PC-9 (cell line): ENCODE measurements around the gene JOSD1. TPM values are rescaled to one million over a fixed set of nuclear protein-coding genes. Genes with fewer than 3 reads are reported as not detected.

Experiments
- BruUV-seq: library from RNA; stranded (reverse); fragments of 400-500 nt; replicated peaks from 2 replicates; lab custom pipeline; 2021; lab: Mats Ljungman, UMichigan
- CTCF ChIA-PET: fragments of 300-600 bp; sonication (Branson Sonifier 250); formaldehyde crosslinking; loops from one replicate; lab custom pipeline; 2022; ENCODE audit warnings: antibody characterized with exemption; lab: Charles Lee
- POLR2A ChIA-PET: fragments of 300-600 bp; sonication (Branson Sonifier 250); formaldehyde crosslinking; loops from one replicate; lab custom pipeline; 2022; ENCODE audit warnings: antibody characterized with exemption; ENCODE audit not compliant: unreplicated experiment; lab: Charles Lee
- DNase-seq, 2 experiments: peaks; one replicate each; pipeline versions ENCODE4 v3.0.0 to v3.0.0-alpha.2; 2015 to 2022; ENCODE audit warnings: mixed read lengths in 1 of 2
- H2AFZ ChIP-seq: fragments of 200-600 bp; sonication (generic); 2 replicates; pipeline ENCODE4 v1.8.1; 2017; ENCODE audit warnings: antibody characterized with exemption
- H3F3A ChIP-seq: fragments of 200-600 bp; sonication (generic); 2 replicates; pipeline ENCODE4 v1.8.1; 2017; ENCODE audit warnings: antibody characterized with exemption, mild to moderate bottlenecking, low read depth; ENCODE audit not compliant: insufficient read depth
- H3K27ac ChIP-seq: fragments of 200-600 bp; sonication (generic); 2 replicates; pipeline ENCODE4 v1.6.1; 2016; ENCODE audit warnings: mixed run types
- H3K27me3 ChIP-seq: fragments of 200-600 bp; sonication (generic); 2 replicates; pipeline ENCODE4 v1.6.1; 2016; ENCODE audit warnings: low read depth, mixed run types; ENCODE audit not compliant: insufficient read depth
- H3K36me3 ChIP-seq: fragments of 200-600 bp; sonication (generic); 2 replicates; pipeline ENCODE4 v1.6.1; 2016; ENCODE audit warnings: low read depth, mixed run types
- H3K4me1 ChIP-seq: fragments of 200-600 bp; sonication (generic); replicated peaks from 2 replicates; pipeline ENCODE4 v1.6.1; 2016; ENCODE audit warnings: mixed run types; ENCODE audit not compliant: insufficient read depth
- H3K4me2 ChIP-seq: fragments of 200-600 bp; sonication (generic); 2 replicates; pipeline ENCODE4 v1.6.1; 2017; ENCODE audit warnings: mixed run types
- H3K4me3 ChIP-seq: fragments of 200-600 bp; sonication (generic); 2 replicates; pipeline ENCODE4 v1.6.1; 2016; ENCODE audit warnings: mixed run types
- H3K79me2 ChIP-seq: fragments of 200-600 bp; sonication (generic); 2 replicates; pipeline ENCODE4 v1.6.1; 2017; ENCODE audit warnings: low read depth, mixed run types
- H3K9me2 ChIP-seq: fragments of 200-600 bp; sonication (generic); 2 replicates; pipeline ENCODE4 v1.8.1; 2017; ENCODE audit warnings: mild to moderate bottlenecking; ENCODE audit not compliant: insufficient read depth
- H3K9me3 ChIP-seq: fragments of 200-600 bp; sonication (generic); 2 replicates; pipeline ENCODE4 v1.8.1; 2016; ENCODE audit warnings: low read depth; ENCODE audit not compliant: insufficient read depth
- H4K20me1 ChIP-seq: fragments of 200-600 bp; sonication (generic); 2 replicates; pipeline ENCODE4 v1.8.1; 2017; ENCODE audit not compliant: insufficient read depth
- CTCF ChIP-seq: fragments of 200-600 bp; sonication (generic); conservative IDR thresholded peaks from 2 replicates; pipeline ENCODE4 v1.6.1; 2017; ENCODE audit warnings: mixed run types, antibody characterized with exemption, mild to moderate bottlenecking, moderate library complexity
- EZH2 ChIP-seq: fragments of 200-600 bp; sonication (generic); IDR thresholded peaks from 2 replicates; pipeline ENCODE4 v1.8.0; 2017; ENCODE audit warnings: antibody characterized with exemption, low read depth
- intact Hi-C: fragments of 100-400 bp; cut with micrococcal nuclease; formaldehyde crosslinking; loops from one replicate; pipeline ENCODE4 v1.10.0; 2022; ENCODE audit not compliant: unreplicated experiment
- total RNA-seq: library from RNA; stranded (reverse); gene quantifications from 2 replicates; pipeline ENCODE4 v1.2.3, GENCODE V29; 2021

JOSD1 gene
- total RNA-seq, 1 experiment from 2014 or later = 102 TPM

- TF ChIP-seq CTCF (no peak), EZH2 (no peak)
- Histone ChIP-seq H3K36me3 (peaks cover 41% of the 10 kb centered on the region), H3K4me1 (no peaks in the 10 kb centered on the region), H3F3A (peaks cover 37% of the 10 kb centered on the region; the same call in 1 of the 2 replicates), H3K9me3 (no peaks in the 10 kb centered on the region), H4K20me1 (peaks cover 2% of the 10 kb centered on the region; the same call in 1 of the 2 replicates), H3K4me2 (no peak overlapping the region), H3K27ac (no peak overlapping the region), H2AFZ (no peak overlapping the region), H3K79me2 (no peaks in the 10 kb centered on the region), H3K4me3 (no peak overlapping the region), H3K9me2 (no peaks in the 10 kb centered on the region), H3K27me3 (no peaks in the 10 kb centered on the region)
- no peak for DNase-seq
- no TSS peak for BruUV-seq
- ChIA-PET CTCF (no interaction called here), POLR2A (interaction anchor here (0.6 kb wide), 2 partner anchors 16 to 238 kb away, joined by 4 read pairs; no protein-coding TSS in a partner anchor)
- intact Hi-C loops = no loop called here
Observed at GRCh38 chr22:38740116-38740723, 39.5 kb upstream of the JOSD1 start.

DNA sequence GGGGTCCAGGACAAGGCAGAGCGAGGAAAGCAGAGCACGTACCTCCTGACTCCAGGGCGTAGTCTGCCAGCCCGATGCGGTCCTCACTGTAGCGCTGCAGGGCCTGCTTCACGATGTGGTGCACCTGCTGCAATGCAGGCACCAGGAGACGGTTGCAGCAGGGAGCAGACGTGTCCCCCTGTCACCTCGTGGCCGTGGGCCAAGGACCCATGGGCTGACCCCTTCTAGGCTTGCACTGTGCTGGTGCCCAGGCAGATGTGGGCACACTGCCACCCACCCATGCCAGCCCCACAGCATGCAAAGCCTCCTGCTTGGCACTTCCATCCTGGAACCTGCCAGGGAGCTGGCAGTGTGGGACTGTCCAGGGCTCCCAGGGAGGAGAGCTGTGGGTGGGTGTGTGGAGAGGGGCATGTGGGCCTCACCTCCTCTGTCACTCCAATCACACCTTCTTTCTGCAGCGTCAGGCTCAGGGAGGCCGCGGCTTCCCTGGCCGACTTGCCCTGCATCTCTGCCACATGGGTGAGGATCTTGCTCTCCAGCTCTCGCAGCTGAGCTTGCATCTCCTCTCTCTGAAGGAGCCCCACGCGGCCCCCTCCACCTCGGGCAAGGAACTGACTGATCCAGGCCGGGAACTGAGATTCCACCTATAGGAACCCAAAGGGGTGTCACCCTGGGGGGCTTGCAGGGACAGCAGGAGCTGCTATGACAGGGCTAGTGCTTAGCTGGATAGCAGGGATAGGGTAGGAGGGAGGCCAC lies 38.7 kb upstream of the JOSD1 start:
- no peak for DNase-seq
- no peaks in the 10 kb centered on the region for H3K9me3 ChIP-seq
- no peaks in the 10 kb centered on the region for H3K79me2 ChIP-seq
- TF ChIP-seq EZH2 (no peak), CTCF (no peak)
- CTCF ChIA-PET = interaction anchor here (0.6 kb wide), 1 partner anchor 787 kb away, joined by 10 read pairs; no protein-coding TSS in a partner anchor
- no peak overlapping the region for H3K27ac ChIP-seq
- H3K4me3 ChIP-seq = no peak overlapping the region
- intact Hi-C loops = no loop called here
- no peaks in the 10 kb centered on the region for H3K9me2 ChIP-seq
- BruUV-seq = no TSS peak
- H4K20me1 ChIP-seq = peaks cover 3% of the 10 kb centered on the region; the same call in 1 of the 2 replicates
- peaks cover 37% of the 10 kb centered on the region for H3K36me3 ChIP-seq
- H2AFZ ChIP-seq = no peak overlapping the region
- POLR2A ChIA-PET = interaction anchor here (0.6 kb wide), 2 partner anchors 17 to 239 kb away, joined by 4 read pairs; no protein-coding TSS in a partner anchor
- H3K27me3 ChIP-seq = no peaks in the 10 kb centered on the region
- peaks cover 33% of the 10 kb centered on the region; the same call in 1 of the 2 replicates for H3F3A ChIP-seq
- H3K4me2 ChIP-seq = no peak overlapping the region
- H3K4me1 ChIP-seq = peaks cover under 1% of the 10 kb centered on the region; the same call in 1 of the 2 replicates

- Histone ChIP-seq H2AFZ (no peak overlapping the region), H3K4me2 (no peak overlapping the region), H4K20me1 (peaks cover 9% of the 10 kb centered on the region), H3K4me3 (no peak overlapping the region), H3K36me3 (peaks cover 41% of the 10 kb centered on the region), H3K79me2 (no peaks in the 10 kb centered on the region), H3K4me1 (peaks cover 7% of the 10 kb centered on the region; the same call in 1 of the 2 replicates), H3K9me2 (no peaks in the 10 kb centered on the region), H3K27ac (no peak overlapping the region), H3K9me3 (no peaks in the 10 kb centered on the region), H3F3A (peaks cover 37% of the 10 kb centered on the region; the same call in 1 of the 2 replicates), H3K27me3 (no peaks in the 10 kb centered on the region)
- DNase-seq = no peak
- no peak for TF ChIP-seq EZH2
- TF ChIP-seq CTCF = no peak
- ChIA-PET CTCF (interaction anchor here (0.6 kb wide), 1 partner anchor 788 kb away, joined by 10 read pairs; no protein-coding TSS in a partner anchor), POLR2A (no interaction called here)
- no TSS peak for BruUV-seq
- intact Hi-C loops = no loop called here
Observed at GRCh38 chr22:38738475-38739070, 37.8 kb upstream of the JOSD1 start.
